SU-DHL-6 (cell line): ENCODE data around the gene SSX2IP.

Source experiments
- H2AFZ ChIP-seq: fragments of 200-600 bp; sonication (generic); 2 replicates; pipeline ENCODE4 v1.6.1; 2014; ENCODE audit warnings: low read depth, mild to moderate bottlenecking, moderate library complexity, mixed read lengths, antibody characterized with exemption, low read length; ENCODE audit not compliant: severe bottlenecking
- H3F3A ChIP-seq: fragments of 200-600 bp; shearing (Covaris generic); 2 replicates; pipeline ENCODE4 v1.6.0; 2016; ENCODE audit warnings: antibody characterized with exemption, mild to moderate bottlenecking; ENCODE audit not compliant: insufficient read depth
- H3K27ac ChIP-seq: fragments of 200-600 bp; sonication (generic); 2 replicates; pipeline ENCODE4 v1.5.1; 2016; ENCODE audit warnings: low read depth, mild to moderate bottlenecking, low read length, moderate library complexity, mixed read lengths
- H3K27me3 ChIP-seq: fragments of 200-600 bp; sonication (generic), shearing (Covaris generic); 2 replicates; pipeline ENCODE4 v1.6.0; 2014; ENCODE audit warnings: mild to moderate bottlenecking, low read length
- H3K36me3 ChIP-seq: fragments of 200-600 bp; sonication (generic); 2 replicates; pipeline ENCODE4 v1.6.1; 2014; ENCODE audit warnings: mild to moderate bottlenecking, low read length, mixed read lengths
- H3K4me2 ChIP-seq: fragments of 300-600, 200-600 bp; shearing (Covaris generic), sonication (generic); 2 replicates; pipeline ENCODE4 v1.6.0; 2014; ENCODE audit warnings: low read length, low read depth, mild to moderate bottlenecking; ENCODE audit not compliant: poor library complexity, severe bottlenecking
- H3K4me3 ChIP-seq: fragments of 200-600 bp; sonication (generic); 2 replicates; pipeline ENCODE4 v1.5.1; 2014; ENCODE audit warnings: antibody characterized with exemption, low read length, mild to moderate bottlenecking, mixed read lengths; ENCODE audit not compliant: insufficient read depth, poor library complexity, severe bottlenecking
- H3K79me2 ChIP-seq: fragments of 200-600 bp; sonication (generic); 2 replicates; pipeline ENCODE4 v1.6.1; 2014; ENCODE audit warnings: mild to moderate bottlenecking, low read length, moderate library complexity; ENCODE audit not compliant: insufficient read depth
- H3K9ac ChIP-seq: fragments of 200-600 bp; sonication (generic); 2 replicates; pipeline ENCODE4 v1.7.0; 2014; ENCODE audit warnings: mild to moderate bottlenecking, low read length
- H3K9me2 ChIP-seq: fragments of 200-600 bp; sonication (generic); replicated peaks from 2 replicates; pipeline ENCODE4 v1.6.1; 2014; ENCODE audit warnings: low read length; ENCODE audit not compliant: insufficient read depth
- H3K9me3 ChIP-seq: fragments of 200-600 bp; sonication (generic); 2 replicates; pipeline ENCODE4 v1.6.1; 2014; ENCODE audit warnings: low read length, mixed read lengths; ENCODE audit not compliant: insufficient read depth
- H4K20me1 ChIP-seq: fragments of 200-600 bp; sonication (generic); 2 replicates; pipeline ENCODE4 v1.6.1; 2014; ENCODE audit warnings: low read depth, mild to moderate bottlenecking, antibody characterized with exemption, low read length, moderate library complexity, mixed read lengths
- EZH2phosphoT487 ChIP-seq: fragments of 200-600 bp; sonication (generic), shearing (Covaris generic); conservative IDR thresholded peaks from 2 replicates; pipeline ENCODE4 v1.6.1; 2018; ENCODE audit warnings: mild to moderate bottlenecking, antibody characterized with exemption, low read length, moderate library complexity, mixed read lengths
- TF ChIP-seq, protein P1 (sequence below): fragments of 200-600 bp; sonication (generic); IDR thresholded peaks from one replicate; pipeline ENCODE4 v1.5.1; 2017; ENCODE audit warnings: antibody characterized with exemption, mild to moderate bottlenecking, low read length, moderate library complexity; ENCODE audit not compliant: insufficient read depth, poor library complexity, severe bottlenecking

Gene SSX2IP

DNA sequence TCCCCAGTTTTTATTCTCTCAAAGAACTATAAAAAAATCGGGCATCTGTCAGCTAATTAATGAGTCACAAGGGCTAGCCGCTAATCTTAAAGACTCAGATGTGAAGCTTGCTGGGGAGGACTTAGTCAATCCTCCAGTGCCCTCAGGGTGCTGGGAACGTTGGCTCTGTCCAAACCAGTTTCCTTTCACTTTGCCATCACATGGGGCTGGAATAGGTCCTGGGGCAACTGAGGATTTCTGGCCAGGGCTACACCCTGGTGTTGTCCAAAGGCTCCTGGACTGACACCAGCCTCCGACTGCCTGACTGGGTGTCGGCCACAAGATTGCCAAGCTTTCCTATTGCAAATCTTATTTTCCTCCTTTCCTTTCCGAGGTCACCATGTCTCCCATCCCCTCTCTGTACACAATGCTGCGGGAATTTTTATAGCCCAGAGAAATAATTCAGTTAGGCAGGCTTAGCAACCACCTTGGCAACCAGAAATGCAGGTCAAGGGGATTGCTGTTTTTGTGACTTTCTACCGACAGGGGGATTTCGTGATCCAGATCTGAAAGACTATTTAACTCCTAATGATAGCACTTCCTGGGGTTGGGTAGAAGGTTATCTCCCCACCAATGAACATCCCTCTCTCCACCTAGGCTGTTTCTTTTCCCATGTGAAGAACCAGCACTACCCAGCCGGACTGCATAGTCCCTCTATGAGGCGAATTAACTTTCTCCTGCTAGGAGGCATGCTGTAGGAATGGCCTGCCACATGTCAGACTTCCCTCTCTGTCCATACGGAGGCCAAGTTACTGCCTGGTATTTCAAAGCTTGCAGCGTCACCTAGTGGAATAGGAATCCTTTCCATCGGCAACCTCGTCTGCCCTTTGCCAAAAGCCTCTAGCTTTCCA, 86.1 kb downstream of the SSX2IP start:
- H4K20me1 ChIP-seq, result no peaks in the 10 kb centered on the region
- H3K36me3 ChIP-seq, result no peaks in the 10 kb centered on the region
- no peaks in the 10 kb centered on the region for H3K79me2 ChIP-seq
- no peaks in the 10 kb centered on the region for H3K9me2 ChIP-seq
- H3K4me2 ChIP-seq, result no peak overlapping the region
- H3K9me3 ChIP-seq, result peaks cover 22% of the 10 kb centered on the region
- no peak overlapping the region for H3K4me3 ChIP-seq
- no peak overlapping the region for H3K9ac ChIP-seq
- no peak overlapping the region for H3K27ac ChIP-seq
- H2AFZ ChIP-seq, result no peak overlapping the region
- no peaks in the 10 kb centered on the region for H3K27me3 ChIP-seq
- H3F3A ChIP-seq, result no peaks in the 10 kb centered on the region
- no peak for TF ChIP-seq EZH2phosphoT487

DNA sequence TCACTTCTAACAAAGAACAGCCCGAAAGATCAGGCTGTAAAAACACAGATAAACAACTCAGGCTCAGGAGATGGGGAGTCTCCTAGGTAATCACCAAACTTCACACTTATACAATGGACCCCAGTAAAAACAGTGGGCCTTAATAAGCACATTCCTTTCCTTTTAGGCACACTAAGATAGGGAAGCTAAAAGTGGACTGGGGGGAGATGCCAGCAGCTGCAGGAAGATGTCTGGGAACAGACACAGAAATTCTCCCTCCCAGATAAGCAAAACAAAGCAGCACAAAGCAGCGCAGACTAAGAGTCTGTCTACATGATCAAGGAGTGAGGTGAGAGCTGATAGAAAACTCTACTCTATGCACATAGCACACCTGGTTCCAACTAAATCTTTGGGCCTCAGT, 87.0 kb downstream of the SSX2IP start:
- Histone ChIP-seq H3K9me3 (peaks cover 22% of the 10 kb centered on the region), H3K79me2 (no peaks in the 10 kb centered on the region), H3F3A (no peaks in the 10 kb centered on the region), H3K27ac (no peak overlapping the region), H3K9ac (no peak overlapping the region), H3K9me2 (no peaks in the 10 kb centered on the region), H3K36me3 (no peaks in the 10 kb centered on the region), H3K4me2 (no peak overlapping the region), H3K27me3 (no peaks in the 10 kb centered on the region), H3K4me3 (no peak overlapping the region), H2AFZ (no peak overlapping the region), H4K20me1 (no peaks in the 10 kb centered on the region)
- no peak for TF ChIP-seq EZH2phosphoT487
- TF ChIP-seq, protein P1, sequence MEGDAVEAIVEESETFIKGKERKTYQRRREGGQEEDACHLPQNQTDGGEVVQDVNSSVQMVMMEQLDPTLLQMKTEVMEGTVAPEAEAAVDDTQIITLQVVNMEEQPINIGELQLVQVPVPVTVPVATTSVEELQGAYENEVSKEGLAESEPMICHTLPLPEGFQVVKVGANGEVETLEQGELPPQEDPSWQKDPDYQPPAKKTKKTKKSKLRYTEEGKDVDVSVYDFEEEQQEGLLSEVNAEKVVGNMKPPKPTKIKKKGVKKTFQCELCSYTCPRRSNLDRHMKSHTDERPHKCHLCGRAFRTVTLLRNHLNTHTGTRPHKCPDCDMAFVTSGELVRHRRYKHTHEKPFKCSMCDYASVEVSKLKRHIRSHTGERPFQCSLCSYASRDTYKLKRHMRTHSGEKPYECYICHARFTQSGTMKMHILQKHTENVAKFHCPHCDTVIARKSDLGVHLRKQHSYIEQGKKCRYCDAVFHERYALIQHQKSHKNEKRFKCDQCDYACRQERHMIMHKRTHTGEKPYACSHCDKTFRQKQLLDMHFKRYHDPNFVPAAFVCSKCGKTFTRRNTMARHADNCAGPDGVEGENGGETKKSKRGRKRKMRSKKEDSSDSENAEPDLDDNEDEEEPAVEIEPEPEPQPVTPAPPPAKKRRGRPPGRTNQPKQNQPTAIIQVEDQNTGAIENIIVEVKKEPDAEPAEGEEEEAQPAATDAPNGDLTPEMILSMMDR, result no peak

DNA sequence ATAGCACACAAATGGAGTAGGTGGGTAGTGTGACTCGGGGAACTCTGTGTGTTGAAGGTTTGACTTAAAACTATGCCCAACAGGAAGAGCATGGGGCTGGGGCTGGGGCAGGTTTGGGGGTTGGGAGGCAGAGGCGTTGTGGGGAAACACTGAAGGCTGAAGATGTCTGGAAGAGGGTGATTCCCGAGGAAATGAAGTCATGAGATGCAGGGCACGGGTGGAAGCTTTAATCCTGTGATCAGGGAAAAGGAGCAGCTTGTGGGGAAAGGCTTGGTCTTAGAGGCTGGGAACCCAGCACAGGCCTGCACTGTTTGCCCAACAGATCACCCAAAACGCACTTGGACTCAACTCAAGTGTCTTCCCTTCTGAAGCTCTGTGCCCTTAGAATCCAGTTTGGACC, 89.5 kb downstream of the SSX2IP start:
- H4K20me1 ChIP-seq, result no peaks in the 10 kb centered on the region
- H3K79me2 ChIP-seq, result no peaks in the 10 kb centered on the region
- TF ChIP-seq, protein P1, result no peak
- no peak for TF ChIP-seq EZH2phosphoT487
- H3K36me3 ChIP-seq, result no peaks in the 10 kb centered on the region
- H3K4me2 ChIP-seq, result no peak overlapping the region
- no peak overlapping the region for H3K9ac ChIP-seq
- H3F3A ChIP-seq, result no peaks in the 10 kb centered on the region
- no peak overlapping the region for H3K4me3 ChIP-seq
- H3K27ac ChIP-seq, result no peak overlapping the region
- H2AFZ ChIP-seq, result no peak overlapping the region
- no peaks in the 10 kb centered on the region for H3K27me3 ChIP-seq
- H3K9me2 ChIP-seq, result no peaks in the 10 kb centered on the region
- H3K9me3 ChIP-seq, result peaks cover 19% of the 10 kb centered on the region
